Natural killer cell (primary cell): ENCODE data around the gene ANO10. TPM values are rescaled to one million over a fixed set of nuclear protein-coding genes. Genes with fewer than 3 reads are reported as not detected.

Experiments used
- ATAC-seq, 3 donors: fragments of 150-1000 bp in 2 of 3; fragments of 200-7000 bp in 1 of 3; cut with Tn5 transposase; 1 replicate in 1 of 3; 2 replicates in 2 of 3; pipeline ENCODE4 v1.10.0; 2021; ENCODE audit warnings: mild to moderate bottlenecking in 2 of 3, moderate library complexity in 2 of 3
- DNase-seq, 2 donors: peaks; one replicate each; pipeline versions ENCODE4 v3.0.0 to v3.0.0-alpha.2; 2013 to 2021; ENCODE audit warnings: mixed read lengths in 1 of 2
- H3K27ac ChIP-seq: one replicate; pipeline ENCODE4 v1.5.1; 2013; ENCODE audit warnings: mild to moderate bottlenecking, low read length
- H3K27me3 ChIP-seq: one replicate; pipeline ENCODE4 v1.6.1; 2013; ENCODE audit warnings: low read length; ENCODE audit not compliant: control insufficient read depth, insufficient read depth
- H3K36me3 ChIP-seq: one replicate; pipeline ENCODE4 v1.6.1; 2013; ENCODE audit warnings: low read length; ENCODE audit not compliant: control insufficient read depth, insufficient read depth
- H3K4me1 ChIP-seq: one replicate; pipeline ENCODE4 v1.6.1; 2013; ENCODE audit warnings: low read length; ENCODE audit not compliant: control insufficient read depth, insufficient read depth
- H3K4me3 ChIP-seq: one replicate; pipeline ENCODE4 v1.5.1; 2013; ENCODE audit warnings: low read length
- H3K9me3 ChIP-seq: one replicate; pipeline ENCODE4 v1.6.1; 2013; ENCODE audit warnings: low read length; ENCODE audit not compliant: control insufficient read depth, insufficient read depth
- H3K27ac Mint-ChIP-seq, 2 donors: one replicate each; pipeline ENCODE4 v1.8.0; 2022; ENCODE audit warnings: mild to moderate bottlenecking in 2 of 2, mixed read lengths in 2 of 2, moderate library complexity in 1 of 2
- H3K27me3 Mint-ChIP-seq, 2 donors: one replicate each; pipeline ENCODE4 v1.8.0; 2022; ENCODE audit warnings: low read depth in 2 of 2, mixed read lengths in 2 of 2
- H3K36me3 Mint-ChIP-seq: one replicate; pipeline ENCODE4 v1.8.0; 2022; ENCODE audit warnings: mixed read lengths
- H3K4me1 Mint-ChIP-seq, 2 donors: one replicate each; pipeline ENCODE4 v1.8.0; 2022; ENCODE audit warnings: mixed read lengths in 2 of 2
- H3K4me3 Mint-ChIP-seq: one replicate; pipeline ENCODE4 v1.8.0; 2022; ENCODE audit warnings: mild to moderate bottlenecking, moderate library complexity, mixed read lengths
- H3K9me3 Mint-ChIP-seq, 2 donors: one replicate each; pipeline ENCODE4 v1.8.0; 2022; ENCODE audit warnings: mixed read lengths in 2 of 2
- CTCF ChIP-seq: fragments of 200-600 bp; IDR thresholded peaks from one replicate; pipeline ENCODE4 v1.8.0; 2022; ENCODE audit warnings: antibody characterized with exemption
- WGBS: methylation state at CpG from one replicate; pipeline ENCODE4 v1.1.7; 2013; ENCODE audit warnings: missing lambda C conversion rate; ENCODE audit not compliant: insufficient coverage; 5-methylcytosine and 5-hydroxymethylcytosine counted together
- intact Hi-C: fragments of 100-400 bp; cut with micrococcal nuclease; formaldehyde crosslinking; loops from one replicate; pipeline ENCODE4 v1.14.2; 2022
- total RNA-seq, 4 donors: library from RNA; stranded (reverse); fragments of 120-200 nt in 1 of 4; gene quantifications; one replicate each; pipeline versions ENCODE4 v1.2.3 to v1.2.4, GENCODE V29; 2013 to 2022

The ANO10 gene
- total RNA-seq, 3 donors from 2014 or later (not counting 1 experiment from before 2014, with no cell fraction given), result 8.9 to 11.2 (median 10.9) TPM

DNA sequence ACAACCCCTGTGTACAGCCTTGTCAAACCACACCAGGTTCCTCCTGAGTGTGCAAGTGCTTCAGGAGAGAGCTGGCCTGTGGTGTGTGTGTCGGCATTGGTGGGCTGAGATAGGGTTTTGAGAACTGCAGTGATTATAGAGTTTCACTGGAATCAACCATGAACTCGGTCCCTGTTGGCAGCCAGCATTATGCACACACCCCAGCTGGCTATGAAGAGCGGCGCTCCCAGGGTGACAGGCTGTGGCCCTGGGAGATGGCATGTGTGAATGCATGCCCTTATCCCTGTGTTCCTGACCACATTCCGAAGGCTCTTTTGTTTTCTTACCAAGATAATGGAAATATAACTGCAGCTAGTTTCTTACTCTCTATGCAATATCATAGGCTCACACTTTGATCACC is 233.6 kb downstream of the ANO10 start:
- intact Hi-C loops, result loop anchor here (2.0 kb wide), 2 partner anchors 41 to 89 kb away; no protein-coding TSS in a partner anchor
- H3K4me3 ChIP-seq, result no peak overlapping the region
- peaks cover 32% of the 10 kb centered on the region for H3K4me1 ChIP-seq
- no peak for DNase-seq
- WGBS, result 86% methylated on average over 5 of the region's 5 CpGs
- no peaks in the 10 kb centered on the region for H3K9me3 ChIP-seq
- H3K27ac ChIP-seq, result no peak overlapping the region
- Mint-ChIP-seq H3K36me3 (peaks cover 9% of the 10 kb centered on the region), H3K9me3 (peaks cover 0 to under 1% of the 10 kb centered on the region in 2 donors), H3K4me1 (peaks cover 66 to 71% of the 10 kb centered on the region in 2 donors), H3K27me3 (no peaks in the 10 kb centered on the region), H3K27ac (peak overlapping the region; percentile 89 to 94), H3K4me3 (peak overlapping the region; percentile 31)
- ATAC-seq, result no peak
- no peaks in the 10 kb centered on the region for H3K36me3 ChIP-seq
- no peaks in the 10 kb centered on the region for H3K27me3 ChIP-seq
- TF ChIP-seq CTCF, result no peak

GRCh38 chr3:43379343-43379742 is 242.5 kb downstream of the ANO10 start:
- no peak overlapping the region for H3K4me3 ChIP-seq
- peaks cover 18 to 23% of the 10 kb centered on the region in 2 donors for H3K4me1 Mint-ChIP-seq
- DNase-seq, result no peak
- H3K27ac ChIP-seq, result no peak overlapping the region
- H3K36me3 Mint-ChIP-seq, result peaks cover under 1% of the 10 kb centered on the region
- no peak overlapping the region for H3K27ac Mint-ChIP-seq
- no peak for TF ChIP-seq CTCF
- no peaks in the 10 kb centered on the region for H3K36me3 ChIP-seq
- no peaks in the 10 kb centered on the region for H3K27me3 ChIP-seq
- ATAC-seq, result no peak
- peaks cover 13% of the 10 kb centered on the region for H3K4me1 ChIP-seq
- no peaks in the 10 kb centered on the region for H3K27me3 Mint-ChIP-seq
- 92% methylated on average over 3 of the region's 3 CpGs for WGBS
- H3K9me3 ChIP-seq, result no peaks in the 10 kb centered on the region
- no peaks in the 10 kb centered on the region for H3K9me3 Mint-ChIP-seq
- H3K4me3 Mint-ChIP-seq, result no peak overlapping the region
- intact Hi-C loops, result loop anchor here (5.0 kb wide), 1 partner anchor 92 kb away; the partner anchor contains the start of gene SNRK

GRCh38 chr3:43378066-43378935 is 243.5 kb downstream of the ANO10 start:
- TF ChIP-seq CTCF, result peak; percentile 86
- no peaks in the 10 kb centered on the region for H3K36me3 Mint-ChIP-seq
- Histone ChIP-seq H3K9me3 (no peaks in the 10 kb centered on the region), H3K27me3 (no peaks in the 10 kb centered on the region), H3K4me1 (peaks cover 13% of the 10 kb centered on the region), H3K27ac (no peak overlapping the region), H3K36me3 (no peaks in the 10 kb centered on the region), H3K4me3 (no peak overlapping the region)
- peak overlapping the region; percentile 15 to 66 for H3K27ac Mint-ChIP-seq
- no peak overlapping the region for H3K4me3 Mint-ChIP-seq
- intact Hi-C loops, result loop anchor here (1.0 to 5.0 kb wide), 3 partner anchors 91 to 216 kb away; partner anchors contain the start of gene SNRK
- H3K4me1 Mint-ChIP-seq, result peaks cover 18 to 23% of the 10 kb centered on the region in 2 donors
- H3K9me3 Mint-ChIP-seq, result no peaks in the 10 kb centered on the region
- peak; percentile 52 to 88 for DNase-seq
- 79% methylated on average over 2 of the region's 2 CpGs for WGBS
- no peaks in the 10 kb centered on the region for H3K27me3 Mint-ChIP-seq
- ATAC-seq, result peak; percentile 79 to 91 (median 90)
